ENCODE measurements around the gene FN1. TPM values are rescaled to one million over a fixed set of nuclear protein-coding genes. Genes with fewer than 3 reads are reported as not detected.

FN1 gene
- total RNA-seq, 1 experiment from 2014 or later: 11.1 TPM

GRCh38 chr2:215388002-215388728, 47.7 kb downstream of the FN1 start:
- BruUV-seq (replicated peaks): no TSS peak
- Histone ChIP-seq H3K4me1 (ENCODE audit: control insufficient read depth in 1 of 2, insufficient read depth in 2 of 2, low read length in 2 of 2) (peaks cover 0 to 8% of the 10 kb centered on the region in 2 experiments; a peak in 2 of 4 replicates), H3K27ac (ENCODE audit: low read depth, low read length) (no peak overlapping the region)

More at GRCh38 chr2:215388002-215388728, 47.7 kb downstream of the FN1 start:
- POLR2A ChIA-PET: no interaction called here
- Histone ChIP-seq H3K36me3 (ENCODE audit: control insufficient read depth in 1 of 2, insufficient read depth in 2 of 2, low read length in 2 of 2) (no peaks in the 10 kb centered on the region), H3K9ac (ENCODE audit: low read length) (no peak overlapping the region), H3K4me3 (replicated peaks in 1 of 2; ENCODE audit: low read depth in 1 of 2, low read length in 2 of 2) (no peak overlapping the region), H3K27me3 (ENCODE audit: insufficient read depth, low read length) (no peaks in the 10 kb centered on the region), H3K9me3 (ENCODE audit: control insufficient read depth in 1 of 2, insufficient read depth in 1 of 2, low read depth in 1 of 2, low read length in 2 of 2) (no peaks in the 10 kb centered on the region), H3K9me2 (ENCODE audit: insufficient read depth) (no peaks in the 10 kb centered on the region), H2AFZ (ENCODE audit: low read depth, low read length, poor library complexity, severe bottlenecking) (no peak overlapping the region), H3K79me2 (ENCODE audit: insufficient read depth, low read length) (no peaks in the 10 kb centered on the region), H4K20me1 (ENCODE audit: insufficient read depth) (no peaks in the 10 kb centered on the region), H3K4me2 (ENCODE audit: low read length) (no peak overlapping the region)
- DNase-seq (ENCODE audit: low read depth, low spot score): no peak
- no peak for ATAC-seq
- TF ChIP-seq YY1 (IDR thresholded peaks at IDR 0.05; ENCODE audit: extremely low read depth, insufficient replicate concordance, low read depth, low read length) (no peak), POLR2AphosphoS5 (IDR thresholded peaks at IDR 0.05; ENCODE audit: low read depth, low read length) (no peak), FOSL1 (IDR thresholded peaks at IDR 0.05; ENCODE audit: low read depth) (no peak), SRF (IDR thresholded peaks at IDR 0.05; ENCODE audit: low read depth) (no peak), ZBTB33 (IDR thresholded peaks at IDR 0.05; ENCODE audit: extremely low read depth, insufficient replicate concordance, low read length) (no peak), ELF1 (IDR thresholded peaks at IDR 0.05; ENCODE audit: borderline replicate concordance, low read depth) (no peak), CBX3 (IDR thresholded peaks at IDR 0.05; ENCODE audit: low read depth) (no peak), SIN3A (IDR thresholded peaks at IDR 0.05; ENCODE audit: low read depth) (no peak), CEBPB (IDR thresholded peaks at IDR 0.05; ENCODE audit: low read depth) (no peak)
- TF ChIP-seq, protein P1, sequence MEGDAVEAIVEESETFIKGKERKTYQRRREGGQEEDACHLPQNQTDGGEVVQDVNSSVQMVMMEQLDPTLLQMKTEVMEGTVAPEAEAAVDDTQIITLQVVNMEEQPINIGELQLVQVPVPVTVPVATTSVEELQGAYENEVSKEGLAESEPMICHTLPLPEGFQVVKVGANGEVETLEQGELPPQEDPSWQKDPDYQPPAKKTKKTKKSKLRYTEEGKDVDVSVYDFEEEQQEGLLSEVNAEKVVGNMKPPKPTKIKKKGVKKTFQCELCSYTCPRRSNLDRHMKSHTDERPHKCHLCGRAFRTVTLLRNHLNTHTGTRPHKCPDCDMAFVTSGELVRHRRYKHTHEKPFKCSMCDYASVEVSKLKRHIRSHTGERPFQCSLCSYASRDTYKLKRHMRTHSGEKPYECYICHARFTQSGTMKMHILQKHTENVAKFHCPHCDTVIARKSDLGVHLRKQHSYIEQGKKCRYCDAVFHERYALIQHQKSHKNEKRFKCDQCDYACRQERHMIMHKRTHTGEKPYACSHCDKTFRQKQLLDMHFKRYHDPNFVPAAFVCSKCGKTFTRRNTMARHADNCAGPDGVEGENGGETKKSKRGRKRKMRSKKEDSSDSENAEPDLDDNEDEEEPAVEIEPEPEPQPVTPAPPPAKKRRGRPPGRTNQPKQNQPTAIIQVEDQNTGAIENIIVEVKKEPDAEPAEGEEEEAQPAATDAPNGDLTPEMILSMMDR (IDR thresholded peaks at IDR 0.05 in 2 of 3, conservative IDR thresholded peaks at IDR 0.05 in 1 of 3; ENCODE audit: borderline replicate concordance in 1 of 3, insufficient read depth in 1 of 3, low read depth in 2 of 3, low read length in 2 of 3): no peak
- TF ChIP-seq, protein P2, sequence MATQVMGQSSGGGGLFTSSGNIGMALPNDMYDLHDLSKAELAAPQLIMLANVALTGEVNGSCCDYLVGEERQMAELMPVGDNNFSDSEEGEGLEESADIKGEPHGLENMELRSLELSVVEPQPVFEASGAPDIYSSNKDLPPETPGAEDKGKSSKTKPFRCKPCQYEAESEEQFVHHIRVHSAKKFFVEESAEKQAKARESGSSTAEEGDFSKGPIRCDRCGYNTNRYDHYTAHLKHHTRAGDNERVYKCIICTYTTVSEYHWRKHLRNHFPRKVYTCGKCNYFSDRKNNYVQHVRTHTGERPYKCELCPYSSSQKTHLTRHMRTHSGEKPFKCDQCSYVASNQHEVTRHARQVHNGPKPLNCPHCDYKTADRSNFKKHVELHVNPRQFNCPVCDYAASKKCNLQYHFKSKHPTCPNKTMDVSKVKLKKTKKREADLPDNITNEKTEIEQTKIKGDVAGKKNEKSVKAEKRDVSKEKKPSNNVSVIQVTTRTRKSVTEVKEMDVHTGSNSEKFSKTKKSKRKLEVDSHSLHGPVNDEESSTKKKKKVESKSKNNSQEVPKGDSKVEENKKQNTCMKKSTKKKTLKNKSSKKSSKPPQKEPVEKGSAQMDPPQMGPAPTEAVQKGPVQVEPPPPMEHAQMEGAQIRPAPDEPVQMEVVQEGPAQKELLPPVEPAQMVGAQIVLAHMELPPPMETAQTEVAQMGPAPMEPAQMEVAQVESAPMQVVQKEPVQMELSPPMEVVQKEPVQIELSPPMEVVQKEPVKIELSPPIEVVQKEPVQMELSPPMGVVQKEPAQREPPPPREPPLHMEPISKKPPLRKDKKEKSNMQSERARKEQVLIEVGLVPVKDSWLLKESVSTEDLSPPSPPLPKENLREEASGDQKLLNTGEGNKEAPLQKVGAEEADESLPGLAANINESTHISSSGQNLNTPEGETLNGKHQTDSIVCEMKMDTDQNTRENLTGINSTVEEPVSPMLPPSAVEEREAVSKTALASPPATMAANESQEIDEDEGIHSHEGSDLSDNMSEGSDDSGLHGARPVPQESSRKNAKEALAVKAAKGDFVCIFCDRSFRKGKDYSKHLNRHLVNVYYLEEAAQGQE (IDR thresholded peaks at IDR 0.05; ENCODE audit: low read depth): no peak
- TF ChIP-seq, protein P3, sequence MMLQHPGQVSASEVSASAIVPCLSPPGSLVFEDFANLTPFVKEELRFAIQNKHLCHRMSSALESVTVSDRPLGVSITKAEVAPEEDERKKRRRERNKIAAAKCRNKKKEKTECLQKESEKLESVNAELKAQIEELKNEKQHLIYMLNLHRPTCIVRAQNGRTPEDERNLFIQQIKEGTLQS (IDR thresholded peaks at IDR 0.05): no peak
- RAD21 ChIA-PET (ENCODE audit: low non-redundant PET in 1 of 2, low total read pairs in 2 of 2, uncharacterized antibody in 2 of 2, unreplicated experiment in 2 of 2): no interaction called here
- intact Hi-C loops (cut with micrococcal nuclease): no loop called here
- CTCF ChIA-PET: no interaction called here
